Activated CD4-positive, alpha-beta T cell treated with anti-CD3 and anti-CD28 coated beads, Interleukin-2, amount 50 U/mL, for 4 hours (primary cell): ENCODE data around the gene MC5R.
"Not testable (repeated sequence)": the region's sequence is repeated elsewhere in the genome, so short reads cannot be mapped to it uniquely, and the experiment has no call there.

Experiments
- DNase-seq, 2 experiments: peaks; one replicate each; pipeline ENCODE4 v3.0.0-alpha.2; 2020

The MC5R gene

GRCh38 chr18:13862898-13863297, 38.9 kb downstream of the MC5R start:
- not testable (repeated sequence) for DNase-seq

DNA sequence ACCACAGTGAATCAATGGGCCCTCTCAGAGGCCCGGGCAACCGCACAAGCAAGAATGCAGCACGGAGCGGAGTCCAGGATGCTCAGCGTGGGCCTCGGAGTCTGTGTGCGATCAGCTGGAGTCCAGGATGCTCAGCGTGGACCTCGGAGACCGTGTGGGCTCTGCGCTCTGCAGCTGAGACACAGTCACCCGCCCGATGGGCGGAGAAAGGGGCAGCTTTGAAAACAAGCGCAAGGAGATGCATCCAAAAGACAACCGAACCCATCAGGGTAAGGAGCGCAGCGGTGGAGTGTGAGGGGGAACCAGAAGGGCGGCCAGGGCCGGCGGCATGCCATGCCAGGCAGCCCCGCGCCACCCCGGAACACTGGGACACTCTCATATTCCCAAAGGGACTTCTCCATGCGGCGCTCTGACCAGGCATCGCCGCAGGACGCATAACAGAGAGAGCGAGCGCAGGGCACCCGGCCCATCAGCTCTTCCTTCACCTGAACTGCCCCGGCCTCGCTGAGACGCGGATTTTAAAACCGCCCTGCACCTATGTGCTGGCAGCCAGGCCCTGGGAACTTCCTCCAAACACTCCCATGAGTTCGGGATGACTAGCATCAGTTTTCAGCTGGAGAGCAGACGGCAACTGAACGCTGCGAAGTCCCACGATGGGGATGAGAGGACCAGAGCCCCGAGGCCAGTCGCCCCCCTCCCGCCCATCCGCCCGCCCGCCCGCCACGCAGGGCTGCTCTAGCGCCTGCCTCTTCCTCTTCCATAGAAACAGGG, 44.7 kb downstream of the MC5R start:
- no peak for DNase-seq

- no peak for DNase-seq
These were observed 47.8 kb downstream of the MC5R start for GRCh38 chr18:13871701-13872100.

- DNase-seq, result no peak
These were observed 48.4 kb downstream of the MC5R start for GRCh38 chr18:13872373-13872772.

DNA sequence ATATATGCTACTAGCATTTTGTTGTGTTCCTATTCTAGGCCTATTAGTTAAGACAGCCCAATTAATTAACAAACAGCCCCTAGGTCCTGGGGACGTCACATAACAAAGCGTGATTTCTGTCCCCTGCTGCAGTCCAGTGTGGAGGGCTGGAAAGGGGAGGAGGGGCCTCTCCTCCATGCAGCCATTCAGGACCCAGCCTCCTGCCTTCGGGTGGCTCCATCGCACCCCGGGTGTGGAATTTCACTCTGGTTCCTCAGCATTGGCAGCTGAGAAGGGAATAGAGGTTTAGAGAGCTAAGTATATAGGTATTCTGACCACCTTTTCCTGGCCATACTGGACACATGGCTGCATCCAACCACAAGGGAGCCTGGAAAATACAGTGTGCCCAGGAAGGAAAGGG, 49.0 kb downstream of the MC5R start:
- no peak for DNase-seq

DNA sequence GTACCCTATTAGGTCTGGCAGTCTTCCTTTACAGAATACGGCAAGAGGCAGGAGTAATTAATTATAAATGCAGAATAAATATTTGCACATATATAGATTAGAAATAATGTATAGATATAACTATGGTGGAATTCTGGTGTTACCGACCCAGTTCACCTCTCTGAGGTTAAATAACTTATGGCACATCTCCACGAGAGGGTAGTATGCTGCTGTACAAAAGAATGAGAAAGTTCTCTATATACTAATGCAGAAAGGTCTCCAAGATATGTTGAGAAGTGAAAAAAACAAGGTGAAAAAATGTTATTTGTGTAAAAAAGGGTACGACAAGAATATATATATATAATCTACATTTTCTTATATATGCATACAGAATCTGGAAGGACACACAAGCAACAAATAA, 50.6 kb downstream of the MC5R start:
- no peak for DNase-seq
